Kidney (tissue), 14 donors: Measurements from ENCODE around the gene FIBCD1. TPM values are rescaled to one million over a fixed set of nuclear protein-coding genes. Genes with fewer than 3 reads are reported as not detected.
A peak's percentile ranks its signal among the peaks of the same experiment; 100 is the strongest.

Experiments used
- DNase-seq, 5 donors: peaks; one replicate each; pipeline ENCODE4 v3.0.0-alpha.2; 2013 to 2020
- FAIRE-seq: peaks from 2 replicates; lab custom pipeline; 2012; peaks lifted over from hg19 to GRCh38; lab: Jason Lieb, UNC
- H3K27ac ChIP-seq, 2 donors: one replicate each; pipeline ENCODE4 v1.7.0; 2013; ENCODE audit warnings: low read depth in 2 of 2, low read length in 2 of 2, inconsistent platforms in 1 of 2
- H3K27me3 ChIP-seq: one replicate; pipeline ENCODE4 v1.7.1; 2013; ENCODE audit warnings: low read length, inconsistent platforms; ENCODE audit not compliant: control insufficient read depth, insufficient read depth
- H3K36me3 ChIP-seq, 3 donors: one replicate each; pipeline versions ENCODE4 v1.7.0 to v1.7.1; 2013; ENCODE audit warnings: low read length in 3 of 3, control low read depth in 1 of 3, inconsistent platforms in 1 of 3; ENCODE audit not compliant: insufficient read depth in 3 of 3, control insufficient read depth in 2 of 3
- H3K4me1 ChIP-seq, 3 donors: one replicate each; pipeline versions ENCODE4 v1.7.0 to v1.7.1; 2013; ENCODE audit warnings: low read length in 3 of 3, inconsistent platforms in 1 of 3, low read depth in 1 of 3; ENCODE audit not compliant: control insufficient read depth in 2 of 3, insufficient read depth in 2 of 3
- H3K4me3 ChIP-seq, 3 donors: one replicate each; pipeline versions ENCODE4 v1.7.0 to v1.8.1; 2013; ENCODE audit warnings: low read length in 3 of 3, control low read depth in 1 of 3, inconsistent platforms in 1 of 3
- H3K9ac ChIP-seq, 3 donors: one replicate each; pipeline versions ENCODE4 v1.7.0 to v1.7.1; 2013; ENCODE audit warnings: low read length in 3 of 3, control low read depth in 1 of 3, inconsistent platforms in 1 of 3
- H3K9me3 ChIP-seq, 3 donors: one replicate each; pipeline versions ENCODE4 v1.7.0 to v1.7.1; 2013; ENCODE audit warnings: low read length in 3 of 3, control low read depth in 1 of 3, inconsistent platforms in 1 of 3; ENCODE audit not compliant: control insufficient read depth in 2 of 3, insufficient read depth in 1 of 3
- intact Hi-C: fragments of 100-400 bp; cut with DNase I; formaldehyde crosslinking; loops from one replicate; pipeline ENCODE4 v1.11.1; 2022
- polyA plus RNA-seq: library from polyadenylated mRNA; stranded (reverse); fragments of 350-450 nt; fragmentation: Illumina TruSeq; extraction: RNeasy Lipid Tissue Mini Kit (QIAGEN cat#74804); gene quantifications from one replicate; pipeline ENCODE4 v1.2.3, GENCODE V29; 2014; ENCODE audit warnings: low read depth, low replicate concordance; ENCODE audit not compliant: insufficient read depth
- total RNA-seq: library from RNA; stranded (reverse); fragmentation: NEBNext Ultra II Directional; extraction: Animal tissue kit (Norgen Biotek cat#: 25700); gene quantifications from one replicate; pipeline ENCODE4 v1.2.1, GENCODE V29; 2021
- TF ChIP-seq, protein P1 (sequence below): IDR thresholded peaks from 3 replicates; pipeline ENCODE4 v1.5.1; 2012; ENCODE audit warnings: mild to moderate bottlenecking, moderate library complexity, borderline replicate concordance; ENCODE audit not compliant: insufficient read depth; ENCODE audit errors: extremely low read depth
- donor health status: control.
- donor health status: control.
- donor health status: control.
- donor health status: control.
- donor health status: control.
- donor health status: DM: yes; HTN: yes; CAD: no.
- donor health status: Normal renal cell carcinoma (clear cell type).

FIBCD1 gene
- total and polyA plus RNA-seq, 2 donors from 2014 or later: 0.25 TPM; not detected in 1

DNA sequence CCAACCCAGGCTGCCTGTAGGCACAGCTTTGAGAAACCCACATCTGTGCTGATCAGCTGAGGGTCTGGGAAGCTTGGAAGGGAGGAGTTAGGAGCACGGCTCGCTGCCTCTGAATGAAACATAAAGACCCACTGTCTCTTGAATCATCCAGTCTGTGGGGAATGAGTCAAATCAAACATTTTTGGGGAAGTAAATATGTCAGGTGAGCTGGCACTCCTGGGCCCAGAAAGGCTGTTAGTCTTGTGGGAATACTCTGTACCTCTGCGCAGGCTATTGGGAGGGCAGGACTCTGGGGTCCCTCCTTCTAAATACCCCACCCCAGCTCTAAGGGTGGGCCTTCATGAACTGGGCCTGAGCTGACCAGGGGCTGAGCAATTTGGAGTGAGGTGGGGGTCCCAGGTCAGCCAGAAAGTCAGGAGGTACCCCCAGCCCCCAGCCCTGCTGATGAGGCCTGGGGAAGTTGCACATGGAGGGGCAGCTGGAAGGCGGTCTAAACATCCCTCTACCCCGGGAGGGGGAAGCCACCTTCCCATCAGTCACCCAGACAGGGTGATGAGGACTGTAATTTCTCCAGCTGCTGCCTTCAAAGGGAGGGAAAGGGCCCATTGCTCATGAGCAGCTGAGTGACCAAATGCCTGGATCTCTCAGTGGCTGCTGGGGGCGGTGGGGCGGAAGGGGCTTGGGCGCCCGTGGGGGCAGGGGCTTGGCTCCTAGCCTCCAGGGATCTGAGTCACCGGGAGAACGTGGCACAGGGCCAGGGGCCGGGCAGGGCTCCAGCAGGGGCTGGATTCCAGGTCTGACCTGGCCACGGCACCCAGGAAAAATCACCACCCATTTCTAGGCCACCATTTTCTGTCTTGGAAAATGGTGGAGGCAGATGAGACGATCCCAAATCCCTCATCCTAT, 10.8 kb downstream of the FIBCD1 start:
- intact Hi-C loops: no loop called here
- H3K9me3 ChIP-seq: no peaks in the 10 kb centered on the region
- no peaks in the 10 kb centered on the region for H3K36me3 ChIP-seq
- H3K27me3 ChIP-seq: no peaks in the 10 kb centered on the region
- H3K4me1 ChIP-seq: no peaks in the 10 kb centered on the region
- H3K27ac ChIP-seq: no peak overlapping the region
- H3K9ac ChIP-seq: no peak overlapping the region
- DNase-seq (peak in 4 of 5 donors; percentile 53 to 92 (median 76)), FAIRE-seq (no peak)
- no peak overlapping the region for H3K4me3 ChIP-seq
- TF ChIP-seq, protein P1, sequence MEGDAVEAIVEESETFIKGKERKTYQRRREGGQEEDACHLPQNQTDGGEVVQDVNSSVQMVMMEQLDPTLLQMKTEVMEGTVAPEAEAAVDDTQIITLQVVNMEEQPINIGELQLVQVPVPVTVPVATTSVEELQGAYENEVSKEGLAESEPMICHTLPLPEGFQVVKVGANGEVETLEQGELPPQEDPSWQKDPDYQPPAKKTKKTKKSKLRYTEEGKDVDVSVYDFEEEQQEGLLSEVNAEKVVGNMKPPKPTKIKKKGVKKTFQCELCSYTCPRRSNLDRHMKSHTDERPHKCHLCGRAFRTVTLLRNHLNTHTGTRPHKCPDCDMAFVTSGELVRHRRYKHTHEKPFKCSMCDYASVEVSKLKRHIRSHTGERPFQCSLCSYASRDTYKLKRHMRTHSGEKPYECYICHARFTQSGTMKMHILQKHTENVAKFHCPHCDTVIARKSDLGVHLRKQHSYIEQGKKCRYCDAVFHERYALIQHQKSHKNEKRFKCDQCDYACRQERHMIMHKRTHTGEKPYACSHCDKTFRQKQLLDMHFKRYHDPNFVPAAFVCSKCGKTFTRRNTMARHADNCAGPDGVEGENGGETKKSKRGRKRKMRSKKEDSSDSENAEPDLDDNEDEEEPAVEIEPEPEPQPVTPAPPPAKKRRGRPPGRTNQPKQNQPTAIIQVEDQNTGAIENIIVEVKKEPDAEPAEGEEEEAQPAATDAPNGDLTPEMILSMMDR: no peak

DNA sequence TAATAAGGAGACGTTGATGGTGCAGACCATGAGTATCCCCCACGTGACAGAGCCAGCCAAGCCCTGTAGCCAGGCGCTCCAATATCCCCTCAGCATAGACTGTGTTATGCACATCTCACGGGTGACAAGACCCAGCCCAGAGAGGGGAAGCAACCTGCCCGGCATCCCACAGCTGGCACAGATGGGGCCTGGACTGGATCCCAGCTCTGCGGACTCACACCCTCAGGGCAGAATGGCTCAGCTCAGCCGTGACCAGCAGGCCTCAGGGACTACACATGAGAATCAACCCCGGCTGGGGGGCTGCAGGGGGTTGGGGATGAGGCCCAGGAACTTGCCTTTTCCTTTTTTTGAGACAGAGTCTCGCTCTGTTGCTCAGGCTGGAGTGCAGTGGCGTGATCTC, 11.7 kb downstream of the FIBCD1 start:
- no peak for FAIRE-seq

DNA sequence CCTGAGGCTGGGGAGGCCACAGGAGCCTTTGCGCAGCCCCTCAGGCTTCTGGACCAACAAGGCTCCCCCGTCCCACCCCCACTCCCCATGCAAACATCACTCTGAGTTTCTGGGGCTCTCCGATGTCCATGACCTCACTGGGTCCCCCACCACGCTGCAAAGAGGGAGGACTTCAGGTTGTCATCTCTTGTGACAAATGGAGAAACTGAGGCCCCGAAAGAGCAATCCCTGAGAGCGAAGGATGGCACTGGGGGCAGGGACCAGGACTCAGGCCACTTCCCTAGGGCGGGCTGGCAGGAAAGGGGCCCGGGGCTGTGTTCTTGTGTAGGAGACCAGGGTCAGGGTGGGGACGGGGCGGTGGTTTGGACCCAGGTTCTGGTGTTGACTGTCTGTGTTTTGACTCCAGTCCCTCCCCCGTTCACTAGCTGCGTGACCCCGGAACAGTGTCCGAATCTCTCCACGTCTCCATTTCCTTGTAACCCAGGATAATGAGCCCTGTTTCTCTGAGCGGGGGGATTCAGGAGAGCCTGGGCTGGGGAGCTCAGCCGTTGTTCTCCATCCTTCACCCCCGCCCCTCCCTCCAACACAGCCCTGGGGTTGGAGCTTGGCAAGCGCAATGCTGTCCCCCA, 13.9 kb downstream of the FIBCD1 start:
- Histone ChIP-seq H3K9me3 (no peaks in the 10 kb centered on the region), H3K4me3 (no peak overlapping the region), H3K27me3 (no peaks in the 10 kb centered on the region), H3K4me1 (no peaks in the 10 kb centered on the region), H3K9ac (no peak overlapping the region), H3K27ac (no peak overlapping the region), H3K36me3 (no peaks in the 10 kb centered on the region)
- TF ChIP-seq, protein P1: no peak
- DNase-seq (no peak), FAIRE-seq (no peak)
- intact Hi-C loops: no loop called here

More for the DNA sequence above, 11.7 kb downstream of the FIBCD1 start:
- no peaks in the 10 kb centered on the region for H3K36me3 ChIP-seq
- TF ChIP-seq, protein P1: no peak
- H3K9ac ChIP-seq: no peak overlapping the region
- no peak overlapping the region for H3K27ac ChIP-seq
- H3K4me1 ChIP-seq: no peaks in the 10 kb centered on the region
- H3K9me3 ChIP-seq: no peaks in the 10 kb centered on the region
- peak in 1 of 5 donors; percentile 77 for DNase-seq
- intact Hi-C loops: no loop called here
- no peaks in the 10 kb centered on the region for H3K27me3 ChIP-seq
- no peak overlapping the region for H3K4me3 ChIP-seq
